Fibroblast of the aortic adventitia (primary cell): ENCODE data around the gene RALGDS. TPM values are rescaled to one million over a fixed set of nuclear protein-coding genes. Genes with fewer than 3 reads are reported as not detected.

Source experiments
- DNase-seq: peaks from one replicate; pipeline ENCODE4 v3.0.0-alpha.2; 2010; ENCODE audit warnings: low read depth
- H3K4me3 ChIP-seq: 2 replicates; pipeline ENCODE4 v1.5.1; 2011; ENCODE audit warnings: low read depth, mild to moderate bottlenecking, control low read depth, low read length, moderate library complexity
- total RNA-seq: library from RNA; depleted of rRNA; stranded (reverse); fragments of >200 nt; gene quantifications from 2 replicates; pipeline ENCODE4 v1.2.3, GENCODE V29; 2012; ENCODE audit warnings: low replicate concordance
- TF ChIP-seq, protein P1 (sequence below): IDR thresholded peaks from 2 replicates; pipeline ENCODE4 v1.5.1; 2011; ENCODE audit warnings: mild to moderate bottlenecking, low read length, control low read depth, inconsistent platforms; ENCODE audit not compliant: insufficient read depth

RALGDS gene
- total RNA-seq, 1 donor = 15.6 TPM

DNA sequence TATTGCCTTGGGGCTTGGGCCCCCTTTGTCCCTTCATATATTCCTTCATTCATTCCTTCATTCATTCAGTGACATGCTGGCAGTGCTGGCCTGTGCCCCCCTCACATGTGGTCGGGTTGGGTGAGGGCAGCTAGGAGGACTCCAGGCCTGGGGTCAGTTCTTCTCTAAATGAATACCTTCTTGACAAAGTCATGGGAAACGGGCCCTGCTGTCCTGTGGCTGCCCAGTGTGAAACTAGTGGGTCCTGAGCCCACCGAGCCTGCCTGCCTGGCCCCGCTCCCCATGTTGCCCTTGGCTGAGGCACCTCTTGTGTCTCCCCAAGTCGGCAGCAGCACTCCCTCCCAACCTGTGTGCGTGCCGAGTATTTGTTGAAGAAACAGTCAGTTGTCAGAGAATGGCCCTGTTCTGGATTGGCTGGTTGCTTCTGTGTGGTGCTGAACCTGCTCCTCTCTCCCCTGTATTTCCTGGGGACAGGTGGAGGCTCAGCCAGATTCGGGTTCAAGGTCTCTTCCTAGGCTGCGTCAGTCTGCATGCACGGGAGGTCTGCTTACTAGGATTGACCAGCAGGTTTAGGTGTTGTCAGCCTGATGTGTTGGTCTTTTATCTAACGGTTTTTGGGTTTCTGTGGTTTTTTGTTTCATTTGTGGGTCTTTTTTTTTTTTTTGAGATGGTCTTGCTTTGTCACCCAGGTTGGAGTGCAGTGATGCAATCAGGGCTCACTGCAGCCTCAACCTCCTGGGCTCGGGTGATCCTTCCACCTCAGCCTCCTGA is 62.3 kb downstream of the RALGDS start:
- H3K4me3 ChIP-seq = no peak overlapping the region
- DNase-seq = no peak
- TF ChIP-seq, protein P1, sequence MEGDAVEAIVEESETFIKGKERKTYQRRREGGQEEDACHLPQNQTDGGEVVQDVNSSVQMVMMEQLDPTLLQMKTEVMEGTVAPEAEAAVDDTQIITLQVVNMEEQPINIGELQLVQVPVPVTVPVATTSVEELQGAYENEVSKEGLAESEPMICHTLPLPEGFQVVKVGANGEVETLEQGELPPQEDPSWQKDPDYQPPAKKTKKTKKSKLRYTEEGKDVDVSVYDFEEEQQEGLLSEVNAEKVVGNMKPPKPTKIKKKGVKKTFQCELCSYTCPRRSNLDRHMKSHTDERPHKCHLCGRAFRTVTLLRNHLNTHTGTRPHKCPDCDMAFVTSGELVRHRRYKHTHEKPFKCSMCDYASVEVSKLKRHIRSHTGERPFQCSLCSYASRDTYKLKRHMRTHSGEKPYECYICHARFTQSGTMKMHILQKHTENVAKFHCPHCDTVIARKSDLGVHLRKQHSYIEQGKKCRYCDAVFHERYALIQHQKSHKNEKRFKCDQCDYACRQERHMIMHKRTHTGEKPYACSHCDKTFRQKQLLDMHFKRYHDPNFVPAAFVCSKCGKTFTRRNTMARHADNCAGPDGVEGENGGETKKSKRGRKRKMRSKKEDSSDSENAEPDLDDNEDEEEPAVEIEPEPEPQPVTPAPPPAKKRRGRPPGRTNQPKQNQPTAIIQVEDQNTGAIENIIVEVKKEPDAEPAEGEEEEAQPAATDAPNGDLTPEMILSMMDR = no peak

- DNase-seq = no peak
- TF ChIP-seq, protein P1 = no peak
- H3K4me3 ChIP-seq = no peak overlapping the region
Measured at GRCh38 chr9:133058071-133058470, 63.0 kb downstream of the RALGDS start.

DNA sequence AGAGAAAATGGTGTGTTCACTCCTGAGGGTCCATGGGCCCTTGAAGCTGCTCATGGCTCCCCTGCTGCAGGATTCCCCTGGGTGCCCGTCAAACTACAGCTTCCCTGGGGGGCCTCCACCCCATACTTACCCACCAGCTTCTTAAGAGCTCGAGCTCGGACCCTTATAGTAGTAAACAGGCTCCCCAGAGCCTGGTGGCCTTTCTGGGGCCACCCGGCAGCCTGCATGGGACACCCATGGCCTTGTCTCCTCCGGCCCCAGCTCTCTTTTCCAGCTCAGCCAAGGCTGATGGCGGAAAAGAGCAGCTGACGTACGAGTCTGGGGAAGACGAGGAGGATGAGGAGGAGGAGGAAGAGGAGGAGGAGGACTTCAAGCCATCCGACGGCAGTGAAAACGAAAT is 63.5 kb downstream of the RALGDS start:
- H3K4me3 ChIP-seq = no peak overlapping the region
- TF ChIP-seq, protein P1 = no peak
- no peak for DNase-seq

- DNase-seq = no peak
- TF ChIP-seq, protein P1 = no peak
- H3K4me3 ChIP-seq = no peak overlapping the region
Measured at GRCh38 chr9:133057006-133057405, 64.0 kb downstream of the RALGDS start.

- no peak overlapping the region for H3K4me3 ChIP-seq
- TF ChIP-seq, protein P1 = no peak
- DNase-seq = no peak
Measured at GRCh38 chr9:133056533-133056932, 64.5 kb downstream of the RALGDS start.

GRCh38 chr9:133055788-133056420 is 65.1 kb downstream of the RALGDS start:
- DNase-seq = no peak
- TF ChIP-seq, protein P1 = no peak
- no peak overlapping the region for H3K4me3 ChIP-seq

- DNase-seq = no peak
- H3K4me3 ChIP-seq = no peak overlapping the region
- TF ChIP-seq, protein P1 = no peak
Measured at GRCh38 chr9:133054966-133055365, 66.1 kb downstream of the RALGDS start.
